NB4 (cell line): ENCODE measurements around the gene SPTLC3.

Experiments
- POLR2A ChIP-seq: IDR thresholded peaks from 2 replicates; pipeline ENCODE4 v1.6.1; 2011; ENCODE audit warnings: mild to moderate bottlenecking; ENCODE audit not compliant: insufficient read length; ENCODE audit errors: extremely low read depth
- TF ChIP-seq, protein P1 (sequence below): IDR thresholded peaks from one replicate; pipeline ENCODE4 v1.5.1; 2012; ENCODE audit warnings: low read depth, low read length
- TF ChIP-seq, protein P2 (sequence below): IDR thresholded peaks from 2 replicates; pipeline ENCODE4 v1.6.1; 2011; ENCODE audit warnings: low read depth, low read length

DNA sequence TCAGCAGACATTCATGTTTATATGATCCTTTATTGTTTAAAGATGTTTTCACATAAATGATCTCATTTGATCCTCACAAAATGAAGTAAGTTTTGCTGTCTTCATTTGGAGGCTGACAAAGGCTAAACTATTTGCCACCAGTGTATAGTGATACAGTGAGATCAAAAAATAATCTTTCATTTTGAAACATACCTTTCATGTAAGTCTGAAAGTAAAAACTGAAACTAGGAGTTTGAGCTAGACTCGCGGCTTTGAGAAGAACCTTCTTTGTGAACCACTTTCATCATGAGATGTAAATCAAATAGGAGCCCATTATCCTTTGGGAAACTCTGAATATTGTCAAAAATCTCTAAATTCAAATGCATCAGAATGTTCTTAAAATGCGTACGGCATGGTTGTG, 40.3 kb upstream of the SPTLC3 start:
- TF ChIP-seq, protein P1, sequence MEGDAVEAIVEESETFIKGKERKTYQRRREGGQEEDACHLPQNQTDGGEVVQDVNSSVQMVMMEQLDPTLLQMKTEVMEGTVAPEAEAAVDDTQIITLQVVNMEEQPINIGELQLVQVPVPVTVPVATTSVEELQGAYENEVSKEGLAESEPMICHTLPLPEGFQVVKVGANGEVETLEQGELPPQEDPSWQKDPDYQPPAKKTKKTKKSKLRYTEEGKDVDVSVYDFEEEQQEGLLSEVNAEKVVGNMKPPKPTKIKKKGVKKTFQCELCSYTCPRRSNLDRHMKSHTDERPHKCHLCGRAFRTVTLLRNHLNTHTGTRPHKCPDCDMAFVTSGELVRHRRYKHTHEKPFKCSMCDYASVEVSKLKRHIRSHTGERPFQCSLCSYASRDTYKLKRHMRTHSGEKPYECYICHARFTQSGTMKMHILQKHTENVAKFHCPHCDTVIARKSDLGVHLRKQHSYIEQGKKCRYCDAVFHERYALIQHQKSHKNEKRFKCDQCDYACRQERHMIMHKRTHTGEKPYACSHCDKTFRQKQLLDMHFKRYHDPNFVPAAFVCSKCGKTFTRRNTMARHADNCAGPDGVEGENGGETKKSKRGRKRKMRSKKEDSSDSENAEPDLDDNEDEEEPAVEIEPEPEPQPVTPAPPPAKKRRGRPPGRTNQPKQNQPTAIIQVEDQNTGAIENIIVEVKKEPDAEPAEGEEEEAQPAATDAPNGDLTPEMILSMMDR, result no peak
- TF ChIP-seq, protein P2, sequence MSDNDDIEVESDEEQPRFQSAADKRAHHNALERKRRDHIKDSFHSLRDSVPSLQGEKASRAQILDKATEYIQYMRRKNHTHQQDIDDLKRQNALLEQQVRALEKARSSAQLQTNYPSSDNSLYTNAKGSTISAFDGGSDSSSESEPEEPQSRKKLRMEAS, result no peak
- TF ChIP-seq POLR2A, result no peak
